Esophagus muscularis mucosa (tissue), 3 donors: Measurements from ENCODE around the gene ZSCAN10.

ENCODE experiments used
- POLR2A ChIP-seq: fragments of 450-650 bp; IDR thresholded peaks from one replicate; pipeline ENCODE4 v1.6.1; 2017; ENCODE audit warnings: antibody characterized with exemption, moderate library complexity, mild to moderate bottlenecking, low read depth
- POLR2AphosphoS5 ChIP-seq, 2 donors: sonication (generic); formaldehyde crosslinking; IDR thresholded peaks; one replicate each; pipeline ENCODE4 v1.6.1; 2017; ENCODE audit warnings: antibody characterized with exemption in 2 of 2
- TF ChIP-seq, protein P1 (sequence below), 3 experiments: fragments of 200-600 bp in 2 of 3; fragments of 450-650 bp in 1 of 3; sonication (generic) in 2 of 3; IDR thresholded peaks; one replicate each; pipeline ENCODE4 v1.5.1; 2017 to 2019; ENCODE audit warnings: antibody characterized with exemption in 3 of 3, mild to moderate bottlenecking in 2 of 3, moderate library complexity in 1 of 3

DNA sequence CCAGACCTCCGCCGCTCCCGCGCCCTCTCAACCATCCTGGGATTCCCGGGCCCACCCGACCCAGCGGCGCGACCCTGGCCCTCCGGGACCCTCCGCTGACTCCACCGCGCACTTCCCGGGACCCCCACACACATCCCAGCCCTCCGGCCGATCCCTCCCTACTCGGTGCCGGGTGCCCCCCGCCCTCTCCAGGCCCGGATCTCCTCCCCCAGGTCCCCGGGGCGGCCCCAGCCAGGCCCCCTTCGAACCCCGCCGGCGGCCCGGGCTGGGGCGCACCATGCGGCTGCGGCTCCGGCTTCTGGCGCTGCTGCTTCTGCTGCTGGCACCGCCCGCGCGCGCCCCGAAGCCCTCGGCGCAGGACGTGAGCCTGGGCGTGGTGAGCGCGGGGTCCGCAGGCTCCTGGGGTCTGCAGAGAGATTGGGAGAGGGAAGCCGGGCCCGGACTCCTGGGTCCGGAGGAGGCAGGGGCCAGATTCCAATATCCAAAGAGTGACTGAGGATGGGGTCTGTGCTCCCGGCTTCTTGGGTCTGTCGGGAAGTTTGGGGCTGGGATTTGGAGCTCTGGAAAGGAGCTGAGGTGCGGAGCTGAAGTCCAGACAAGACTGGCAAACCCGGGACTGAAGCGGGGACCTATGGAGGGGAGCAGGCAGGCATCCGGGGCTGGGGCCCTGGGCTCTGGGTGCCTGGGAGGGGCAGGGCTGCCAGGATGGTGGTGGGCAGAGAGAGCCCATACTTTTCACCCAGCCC is 52.3 kb downstream of the ZSCAN10 start:
- TF ChIP-seq POLR2AphosphoS5 (IDR thresholded peaks at IDR 0.05) (no peak), POLR2A (no peak)
- TF ChIP-seq, protein P1, sequence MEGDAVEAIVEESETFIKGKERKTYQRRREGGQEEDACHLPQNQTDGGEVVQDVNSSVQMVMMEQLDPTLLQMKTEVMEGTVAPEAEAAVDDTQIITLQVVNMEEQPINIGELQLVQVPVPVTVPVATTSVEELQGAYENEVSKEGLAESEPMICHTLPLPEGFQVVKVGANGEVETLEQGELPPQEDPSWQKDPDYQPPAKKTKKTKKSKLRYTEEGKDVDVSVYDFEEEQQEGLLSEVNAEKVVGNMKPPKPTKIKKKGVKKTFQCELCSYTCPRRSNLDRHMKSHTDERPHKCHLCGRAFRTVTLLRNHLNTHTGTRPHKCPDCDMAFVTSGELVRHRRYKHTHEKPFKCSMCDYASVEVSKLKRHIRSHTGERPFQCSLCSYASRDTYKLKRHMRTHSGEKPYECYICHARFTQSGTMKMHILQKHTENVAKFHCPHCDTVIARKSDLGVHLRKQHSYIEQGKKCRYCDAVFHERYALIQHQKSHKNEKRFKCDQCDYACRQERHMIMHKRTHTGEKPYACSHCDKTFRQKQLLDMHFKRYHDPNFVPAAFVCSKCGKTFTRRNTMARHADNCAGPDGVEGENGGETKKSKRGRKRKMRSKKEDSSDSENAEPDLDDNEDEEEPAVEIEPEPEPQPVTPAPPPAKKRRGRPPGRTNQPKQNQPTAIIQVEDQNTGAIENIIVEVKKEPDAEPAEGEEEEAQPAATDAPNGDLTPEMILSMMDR (IDR thresholded peaks at IDR 0.05): no peak
